ENCODE results near the gene TTYH3. TPM values are rescaled to one million over a fixed set of nuclear protein-coding genes. Genes with fewer than 3 reads are reported as not detected.
A peak's percentile ranks its signal among the peaks of the same experiment; 100 is the strongest.

TTYH3 gene
- total and polyA plus RNA-seq, 2 of the 13 experiments (the other 11 are each of a cell fraction or from before 2014, with no cell fraction given): 26.3 to 50.0 TPM

DNA sequence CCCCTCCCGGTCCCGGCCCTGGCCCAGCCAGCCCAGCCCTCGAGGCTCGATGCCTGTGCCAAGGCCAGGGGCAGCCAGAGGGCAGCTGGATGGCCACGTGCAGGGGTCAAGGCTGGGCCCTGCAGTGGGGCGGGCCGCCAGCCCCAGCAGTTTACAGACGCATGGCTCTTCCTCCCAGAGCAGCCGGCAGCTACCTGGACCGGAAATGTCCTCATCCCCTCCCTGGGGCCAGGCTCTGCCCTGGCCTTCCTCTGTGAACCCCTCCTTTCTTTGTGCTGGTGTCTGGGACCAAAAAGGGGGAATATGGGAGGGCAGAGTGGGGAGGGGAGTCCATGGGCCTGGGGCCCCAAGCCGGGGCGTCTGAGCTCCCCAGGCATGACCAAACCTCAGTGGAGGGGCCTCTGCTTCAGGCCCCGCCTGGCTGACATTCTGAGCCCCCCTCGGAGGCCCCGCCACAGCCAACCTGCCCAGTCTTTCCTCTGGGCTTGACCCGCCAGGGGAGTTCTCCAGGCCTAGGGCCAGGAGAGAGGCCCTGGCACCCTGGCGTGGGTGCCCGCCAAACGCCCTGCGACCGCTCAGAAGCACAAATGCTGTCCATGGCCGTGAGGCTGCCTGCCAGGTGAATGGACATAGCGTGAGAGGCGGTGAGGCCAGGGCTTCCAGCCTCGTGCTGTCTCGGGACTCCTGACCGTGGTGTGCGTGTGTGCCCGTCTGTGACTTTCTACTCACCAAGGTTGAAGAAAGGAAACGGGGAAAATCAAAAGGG lies 31.5 kb downstream of the TTYH3 start (continued):
- TF ChIP-seq, protein P1, sequence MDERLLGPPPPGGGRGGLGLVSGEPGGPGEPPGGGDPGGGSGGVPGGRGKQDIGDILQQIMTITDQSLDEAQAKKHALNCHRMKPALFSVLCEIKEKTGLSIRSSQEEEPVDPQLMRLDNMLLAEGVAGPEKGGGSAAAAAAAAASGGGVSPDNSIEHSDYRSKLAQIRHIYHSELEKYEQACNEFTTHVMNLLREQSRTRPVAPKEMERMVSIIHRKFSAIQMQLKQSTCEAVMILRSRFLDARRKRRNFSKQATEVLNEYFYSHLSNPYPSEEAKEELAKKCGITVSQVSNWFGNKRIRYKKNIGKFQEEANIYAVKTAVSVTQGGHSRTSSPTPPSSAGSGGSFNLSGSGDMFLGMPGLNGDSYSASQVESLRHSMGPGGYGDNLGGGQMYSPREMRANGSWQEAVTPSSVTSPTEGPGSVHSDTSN (CRISPR knock-in tag; IDR thresholded peaks at IDR 0.05): peak; percentile 42; the same call in 1 of the 2 replicates
- TF ChIP-seq ZNF652 (CRISPR knock-in tag; IDR thresholded peaks at IDR 0.05; ENCODE audit: borderline replicate concordance, low read depth) (peak; percentile 53; the same call in 1 of the 2 replicates), HNF4G (IDR thresholded peaks at IDR 0.05; ENCODE audit: borderline replicate concordance, low read depth, low read length) (peak; percentile 13; the same call in 1 of the 2 replicates), HNF4G (CRISPR knock-in tag; IDR thresholded peaks at IDR 0.05; ENCODE audit: borderline replicate concordance, low read depth) (peak; percentile 74), FOXA3 (CRISPR knock-in tag; IDR thresholded peaks at IDR 0.05) (peak; percentile 88), SMAD3 (CRISPR knock-in tag; IDR thresholded peaks at IDR 0.05) (peak; percentile 82; the same call in 1 of the 2 replicates), ZNF558 (CRISPR knock-in tag; IDR thresholded peaks at IDR 0.05; ENCODE audit: borderline replicate concordance) (peak; percentile 87; the same call in 1 of the 2 replicates), PRMT3 (CRISPR knock-in tag; IDR thresholded peaks at IDR 0.05; ENCODE audit: borderline replicate concordance, low read depth) (peak; percentile 93; the same call in 1 of the 2 replicates), ZNF234 (CRISPR knock-in tag; conservative IDR thresholded peaks at IDR 0.05) (no peak), SMC3 (IDR thresholded peaks at IDR 0.05; ENCODE audit: low read length) (no peak), BRD4 (CRISPR knock-in tag; IDR thresholded peaks at IDR 0.05) (no peak), PHF21A (CRISPR knock-in tag; IDR thresholded peaks at IDR 0.05) (peak; percentile 93), ZNF331 (CRISPR knock-in tag; IDR thresholded peaks at IDR 0.05) (peak; percentile 82), ZNF619 (CRISPR knock-in tag; IDR thresholded peaks at IDR 0.05) (peak; percentile 76; the same call in 1 of the 2 replicates), SMAD1 (CRISPR knock-in tag; IDR thresholded peaks at IDR 0.05; ENCODE audit: borderline replicate concordance, low read depth) (peak; percentile 52; the same call in 1 of the 2 replicates), SYNCRIP (IDR thresholded peaks at IDR 0.05; ENCODE audit: insufficient read depth, low read depth, low read length) (no peak), ZNF567 (CRISPR knock-in tag; IDR thresholded peaks at IDR 0.05; ENCODE audit: borderline replicate concordance) (peak; percentile 66; the same call in 1 of the 2 replicates), SMARCE1 (IDR thresholded peaks at IDR 0.05; ENCODE audit: borderline replicate concordance) (no peak), ATAD3A (CRISPR knock-in tag; IDR thresholded peaks at IDR 0.05) (no peak), SRF (IDR thresholded peaks at IDR 0.05; ENCODE audit: low read depth, low read length) (no peak)
- TF ChIP-seq, protein P2, sequence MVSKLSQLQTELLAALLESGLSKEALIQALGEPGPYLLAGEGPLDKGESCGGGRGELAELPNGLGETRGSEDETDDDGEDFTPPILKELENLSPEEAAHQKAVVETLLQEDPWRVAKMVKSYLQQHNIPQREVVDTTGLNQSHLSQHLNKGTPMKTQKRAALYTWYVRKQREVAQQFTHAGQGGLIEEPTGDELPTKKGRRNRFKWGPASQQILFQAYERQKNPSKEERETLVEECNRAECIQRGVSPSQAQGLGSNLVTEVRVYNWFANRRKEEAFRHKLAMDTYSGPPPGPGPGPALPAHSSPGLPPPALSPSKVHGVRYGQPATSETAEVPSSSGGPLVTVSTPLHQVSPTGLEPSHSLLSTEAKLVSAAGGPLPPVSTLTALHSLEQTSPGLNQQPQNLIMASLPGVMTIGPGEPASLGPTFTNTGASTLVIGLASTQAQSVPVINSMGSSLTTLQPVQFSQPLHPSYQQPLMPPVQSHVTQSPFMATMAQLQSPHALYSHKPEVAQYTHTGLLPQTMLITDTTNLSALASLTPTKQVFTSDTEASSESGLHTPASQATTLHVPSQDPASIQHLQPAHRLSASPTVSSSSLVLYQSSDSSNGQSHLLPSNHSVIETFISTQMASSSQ (IDR thresholded peaks at IDR 0.05; ENCODE audit: low read depth): no peak
- TF ChIP-seq, protein P2 (CRISPR knock-in tag; IDR thresholded peaks at IDR 0.05; ENCODE audit: borderline replicate concordance): peak; percentile 40; the same call in 1 of the 2 replicates
- TF ChIP-seq, protein P3, sequence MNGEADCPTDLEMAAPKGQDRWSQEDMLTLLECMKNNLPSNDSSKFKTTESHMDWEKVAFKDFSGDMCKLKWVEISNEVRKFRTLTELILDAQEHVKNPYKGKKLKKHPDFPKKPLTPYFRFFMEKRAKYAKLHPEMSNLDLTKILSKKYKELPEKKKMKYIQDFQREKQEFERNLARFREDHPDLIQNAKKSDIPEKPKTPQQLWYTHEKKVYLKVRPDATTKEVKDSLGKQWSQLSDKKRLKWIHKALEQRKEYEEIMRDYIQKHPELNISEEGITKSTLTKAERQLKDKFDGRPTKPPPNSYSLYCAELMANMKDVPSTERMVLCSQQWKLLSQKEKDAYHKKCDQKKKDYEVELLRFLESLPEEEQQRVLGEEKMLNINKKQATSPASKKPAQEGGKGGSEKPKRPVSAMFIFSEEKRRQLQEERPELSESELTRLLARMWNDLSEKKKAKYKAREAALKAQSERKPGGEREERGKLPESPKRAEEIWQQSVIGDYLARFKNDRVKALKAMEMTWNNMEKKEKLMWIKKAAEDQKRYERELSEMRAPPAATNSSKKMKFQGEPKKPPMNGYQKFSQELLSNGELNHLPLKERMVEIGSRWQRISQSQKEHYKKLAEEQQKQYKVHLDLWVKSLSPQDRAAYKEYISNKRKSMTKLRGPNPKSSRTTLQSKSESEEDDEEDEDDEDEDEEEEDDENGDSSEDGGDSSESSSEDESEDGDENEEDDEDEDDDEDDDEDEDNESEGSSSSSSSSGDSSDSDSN (CRISPR knock-in tag; IDR thresholded peaks at IDR 0.05): peak; percentile 80

All from HepG2 (cell line).